HG03520 (cell line): ENCODE data around the gene CYP27B1.

ENCODE experiments used
- ATAC-seq: cut with Tn5 transposase; IDR thresholded peaks from one replicate; pipeline ENCODE4 v1.9.1; 2021; ENCODE audit warnings: mild to moderate bottlenecking, moderate library complexity; ENCODE audit not compliant: unreplicated experiment

The CYP27B1 gene

DNA sequence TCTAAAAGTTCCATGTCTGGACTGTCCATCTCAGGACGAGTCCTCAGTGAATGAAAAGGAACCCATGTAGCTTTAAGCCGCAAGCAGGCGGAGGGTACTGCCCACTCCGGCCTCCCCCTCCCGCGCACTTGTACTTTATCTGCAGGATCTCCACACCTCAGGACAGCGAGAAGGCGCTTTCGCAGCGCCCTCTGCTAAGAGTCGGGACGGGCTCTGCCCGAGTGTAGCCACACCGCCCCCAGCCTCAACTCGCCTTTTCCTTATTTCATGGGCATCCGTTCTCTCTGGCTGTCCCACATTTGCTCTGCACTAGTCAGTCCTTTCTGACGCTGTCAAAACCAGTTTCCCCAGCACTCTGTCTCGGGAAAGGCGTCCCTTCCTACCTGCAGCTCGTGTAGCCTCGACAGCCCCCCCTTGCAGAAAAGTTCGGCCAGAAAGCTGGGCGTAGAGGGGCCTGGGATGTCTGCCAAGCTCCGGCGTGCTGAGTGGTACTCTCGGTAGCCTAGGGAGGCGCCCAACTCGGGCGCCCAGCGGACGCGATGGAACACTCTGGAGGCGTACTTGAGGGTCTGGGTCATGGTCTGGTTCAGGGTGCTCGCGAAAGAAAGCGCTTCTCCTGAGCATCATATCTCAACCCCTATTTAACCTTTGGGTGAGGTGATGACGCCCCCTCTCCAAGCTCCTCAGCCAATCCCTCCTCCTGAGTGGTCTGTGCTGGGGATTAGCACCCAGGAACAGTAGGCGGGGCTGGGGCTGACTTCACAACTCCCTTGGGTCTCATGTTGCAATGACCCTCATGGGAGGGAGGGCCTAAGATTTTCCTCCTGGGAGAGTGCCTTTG, at the start of gene CYP27B1:
Gene CYP27B1 (minus strand): TSS at position 615 of the 841 bp plus-strand sequence. CDS start 37 bp downstream, at position 578.
- no peak for ATAC-seq

GRCh38 chr12:57816001-57816854, 49.4 kb upstream of the CYP27B1 start:
- no peak for ATAC-seq

GRCh38 chr12:57815177-57816000, 48.5 kb upstream of the CYP27B1 start:
- ATAC-seq: no peak

DNA sequence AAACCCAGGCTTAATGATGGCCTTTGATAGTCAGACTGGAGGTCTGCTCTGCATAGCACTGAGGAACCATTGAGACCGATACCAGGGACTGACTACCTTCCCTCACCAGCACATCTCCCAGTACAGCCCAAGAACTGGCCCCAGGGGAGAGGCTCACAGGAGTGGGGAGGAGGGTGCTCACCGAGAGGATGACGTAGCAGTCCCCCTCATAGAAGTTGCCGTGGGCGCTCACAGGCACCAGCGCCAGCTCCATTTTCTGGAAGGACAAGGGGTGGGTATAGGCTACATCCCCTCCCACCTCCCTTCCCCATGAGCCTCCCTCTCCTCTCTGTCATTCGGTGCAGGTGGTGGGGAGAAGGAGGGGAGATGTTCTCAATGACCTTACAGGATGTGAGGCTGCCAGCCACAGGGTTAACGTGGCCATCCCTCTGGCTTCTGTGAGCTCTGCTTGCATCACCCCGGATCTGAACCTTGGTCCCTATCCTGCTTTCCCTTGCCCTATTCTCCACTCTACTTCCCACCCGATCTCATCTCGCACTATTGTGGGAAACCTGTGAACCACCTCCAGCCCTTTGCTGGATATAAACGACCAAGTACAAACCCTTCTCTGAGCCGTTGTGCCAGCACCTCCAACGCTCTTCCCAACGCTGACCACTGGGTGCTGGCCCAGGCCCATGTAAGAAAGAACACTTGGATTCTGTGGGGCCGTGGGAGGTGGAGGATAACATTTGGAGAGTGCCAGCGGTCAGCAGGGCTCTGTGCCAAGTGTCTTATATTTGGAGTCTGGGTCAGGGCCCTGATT, 47.3 kb upstream of the CYP27B1 start:
- ATAC-seq: no peak

DNA sequence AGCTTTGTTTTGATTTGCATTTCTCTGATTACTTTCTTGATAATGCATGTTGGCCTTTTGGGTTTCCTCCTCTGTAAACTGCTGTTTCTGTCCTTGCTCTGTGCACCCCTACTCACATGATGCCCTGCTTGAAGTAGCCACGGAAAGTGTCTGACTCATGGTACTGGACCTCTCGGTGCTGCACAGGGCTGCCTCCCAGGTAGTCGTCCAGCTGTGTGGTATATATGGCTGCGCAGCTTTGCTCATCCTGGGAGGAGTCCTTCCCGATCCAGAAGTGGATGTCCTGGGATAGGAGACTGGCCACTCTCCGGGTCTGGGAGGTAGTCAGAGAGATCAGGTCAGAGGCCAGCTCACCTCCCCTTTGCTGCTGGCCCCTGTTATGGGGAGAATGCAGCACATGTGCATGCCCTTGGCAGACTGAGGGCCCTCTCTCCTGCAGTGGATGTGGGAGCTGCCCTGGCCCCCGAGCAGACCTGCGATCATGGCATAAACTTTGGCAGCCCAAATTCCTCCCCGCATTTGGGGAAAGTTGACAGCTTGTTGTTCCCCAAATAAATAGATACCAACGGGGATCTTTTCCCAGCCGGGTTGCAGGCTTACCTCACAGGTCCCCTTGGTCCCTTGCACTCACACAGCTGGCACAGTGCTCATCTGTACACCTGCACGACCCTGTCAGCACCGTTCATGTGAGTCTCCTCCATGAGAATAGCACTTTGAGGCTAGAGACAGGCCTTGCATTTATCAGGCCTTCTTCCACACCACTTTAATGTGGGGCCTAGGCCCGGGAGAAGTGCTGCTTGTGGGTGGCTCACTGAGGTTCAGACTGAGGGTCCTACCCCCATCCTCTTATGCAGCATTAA, 46.5 kb upstream of the CYP27B1 start:
- ATAC-seq: no peak

- ATAC-seq: no peak
These were observed 44.3 kb upstream of the CYP27B1 start for GRCh38 chr12:57811028-57811755.

- ATAC-seq: no peak
These were observed 43.6 kb upstream of the CYP27B1 start for GRCh38 chr12:57810450-57810849.

DNA sequence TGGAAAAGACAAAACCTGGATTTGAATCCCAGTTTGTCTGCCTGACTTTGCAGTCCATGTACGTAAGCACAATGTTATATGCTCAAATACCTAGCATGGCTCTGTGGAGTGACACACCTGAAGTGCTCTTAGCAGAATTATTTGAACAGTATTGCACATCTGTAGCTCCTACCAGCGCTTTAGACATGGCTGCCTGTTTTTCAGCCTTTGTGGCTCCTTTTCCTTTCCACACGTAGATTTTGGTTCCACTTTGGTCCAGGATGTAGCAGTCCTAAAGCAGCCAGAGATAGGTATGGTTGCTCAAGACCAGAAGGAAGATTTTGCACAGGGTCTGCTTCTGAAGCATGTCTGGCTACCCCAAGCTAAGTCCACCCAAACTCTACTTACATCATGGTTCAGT, 42.5 kb upstream of the CYP27B1 start:
- ATAC-seq: no peak

DNA sequence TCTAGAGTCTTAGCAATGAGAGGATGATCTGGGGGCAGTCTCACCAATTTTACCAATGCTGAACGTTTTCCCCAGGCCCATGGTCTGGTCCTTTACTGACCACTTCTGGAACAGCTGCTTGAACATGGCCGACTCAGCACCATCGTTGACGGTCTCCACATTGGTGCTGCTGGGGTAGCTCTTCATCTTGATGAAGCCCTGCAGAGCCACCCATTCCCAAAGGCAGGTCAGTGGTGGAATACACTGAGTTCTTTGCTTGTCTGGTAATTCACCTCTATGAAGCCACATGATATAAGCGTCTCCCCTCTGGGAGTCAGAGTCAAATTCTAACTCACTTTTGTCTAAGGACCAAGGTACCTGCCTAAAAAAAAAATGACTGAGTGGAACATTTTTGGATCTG, 41.5 kb upstream of the CYP27B1 start:
- ATAC-seq: no peak

- ATAC-seq: no peak
These were observed 40.4 kb upstream of the CYP27B1 start for GRCh38 chr12:57807285-57807684.

GRCh38 chr12:57806677-57807076, 39.8 kb upstream of the CYP27B1 start:
- no peak for ATAC-seq

GRCh38 chr12:57803319-57803893, 36.5 kb upstream of the CYP27B1 start:
- ATAC-seq: no peak

DNA sequence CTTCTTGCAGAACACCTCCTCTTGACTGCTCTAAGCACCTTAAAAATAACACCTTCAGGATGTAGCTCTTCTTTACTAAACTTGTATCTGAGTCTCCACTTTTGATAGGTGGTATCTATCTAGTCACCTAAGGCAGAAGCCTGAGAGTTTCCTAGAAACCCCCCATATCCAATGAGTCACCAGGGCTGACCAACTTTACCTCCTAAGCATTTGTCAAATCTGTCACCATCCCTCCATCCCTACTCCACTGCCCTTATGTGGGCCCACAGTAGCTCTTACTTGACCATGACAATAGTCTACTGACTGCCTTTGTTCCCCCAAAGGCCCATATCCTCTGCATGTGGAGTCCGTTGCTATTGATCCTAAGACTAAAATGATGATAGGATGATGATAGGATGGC, 35.7 kb upstream of the CYP27B1 start:
- ATAC-seq: no peak

DNA sequence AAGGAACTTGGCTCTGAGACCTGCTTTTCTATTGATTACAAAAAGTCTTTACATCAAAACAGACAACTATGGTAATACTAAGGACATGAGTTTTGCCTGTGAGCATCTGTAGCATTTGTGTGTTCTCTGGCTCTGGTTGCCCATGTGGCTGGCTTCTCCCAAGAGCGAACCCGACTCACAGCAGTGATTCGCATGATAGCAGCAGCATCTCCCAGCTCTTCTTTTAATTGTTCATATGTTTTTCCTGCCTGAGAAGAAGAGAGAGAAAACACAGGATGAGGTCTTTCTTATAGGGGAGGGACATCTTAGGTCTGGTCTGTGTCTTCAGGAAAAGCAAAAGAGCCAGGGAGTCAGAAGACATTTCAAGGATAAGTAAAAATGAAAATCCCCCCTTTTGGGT, 34.1 kb upstream of the CYP27B1 start:
- ATAC-seq: no peak

- ATAC-seq: no peak
These were observed 31.1 kb upstream of the CYP27B1 start for GRCh38 chr12:57797933-57798332.

- no peak for ATAC-seq
These were observed 30.1 kb upstream of the CYP27B1 start for GRCh38 chr12:57796996-57797395.

- no peak for ATAC-seq
These were observed 28.5 kb upstream of the CYP27B1 start for GRCh38 chr12:57795354-57795753.

GRCh38 chr12:57793920-57794319, 27.0 kb upstream of the CYP27B1 start:
- ATAC-seq: no peak
